Endothelial cell of umbilical vein (primary cell): ENCODE results near the gene NCF4. TPM values are rescaled to one million over a fixed set of nuclear protein-coding genes. Genes with fewer than 3 reads are reported as not detected.

Source experiments
- BruUV-seq: library from RNA; stranded (reverse); fragments of 400-500 nt; replicated peaks from 2 replicates; lab custom pipeline; 2021; lab: Mats Ljungman, UMichigan
- CTCF ChIA-PET: fragments of 300-600, 350-600 bp; sonication (Branson Sonifier 250); formaldehyde crosslinking; loops from one replicate; lab custom pipeline; 2021; ENCODE audit warnings: antibody characterized with exemption, inconsistent platforms; lab: Charles Lee
- POLR2A ChIA-PET: fragments of 300-600, 350-600 bp; sonication (Branson Sonifier 250); formaldehyde crosslinking; loops from one replicate; lab custom pipeline; 2021; ENCODE audit warnings: antibody characterized with exemption, inconsistent platforms; lab: Charles Lee
- DNase-seq: peaks from one replicate; pipeline ENCODE4 v3.0.0-alpha.2; 2011; ENCODE audit warnings: low read depth, low spot score
- FAIRE-seq: peaks from 2 replicates; lab custom pipeline; 2011; peaks lifted over from hg19 to GRCh38; lab: Jason Lieb, UNC
- H2AFZ ChIP-seq: 2 replicates; pipeline ENCODE4 v1.6.0; 2012; ENCODE audit warnings: low read depth, low read length, control low read depth, inconsistent platforms
- H3K27ac ChIP-seq: 2 replicates; pipeline ENCODE4 v1.5.1; 2011; ENCODE audit warnings: low read depth, mild to moderate bottlenecking, control low read depth, low read length, moderate library complexity; ENCODE audit not compliant: insufficient read depth
- H3K27me3 ChIP-seq, 2 experiments: 2 replicates each; pipeline versions ENCODE4 v1.6.0 to v1.6.1; 2011; ENCODE audit warnings: low read length in 2 of 2, mixed read lengths in 1 of 2; ENCODE audit not compliant: control insufficient read depth in 2 of 2, insufficient read depth in 2 of 2
- H3K36me3 ChIP-seq, 2 experiments: 2 replicates in 1 of 2; 3 replicates in 1 of 2; pipeline ENCODE4 v1.5.1; 2011; ENCODE audit warnings: low read length in 2 of 2, mild to moderate bottlenecking in 1 of 2, moderate library complexity in 1 of 2; ENCODE audit not compliant: control insufficient read depth in 2 of 2, insufficient read depth in 2 of 2; ENCODE audit errors: extremely low read depth in 1 of 2
- H3K4me1 ChIP-seq: 3 replicates; pipeline ENCODE4 v1.5.1; 2011; ENCODE audit warnings: mild to moderate bottlenecking, low read length; ENCODE audit not compliant: control insufficient read depth, insufficient read depth; ENCODE audit errors: extremely low read depth
- H3K4me2 ChIP-seq: 2 replicates; pipeline ENCODE4 v1.6.1; 2011; ENCODE audit warnings: low read length, control low read depth, mixed read lengths; ENCODE audit not compliant: insufficient read depth
- H3K4me3 ChIP-seq, 3 experiments: fragments of 200-600 bp in 1 of 3; sonication (generic), shearing (Covaris generic) in 1 of 3; replicated peaks in 1 of 3; 2 replicates each; pipeline ENCODE4 v1.5.1; 2011 to 2016; ENCODE audit warnings: control low read depth in 3 of 3, low read length in 3 of 3, mild to moderate bottlenecking in 2 of 3, inconsistent platforms in 1 of 3, low read depth in 1 of 3, moderate library complexity in 1 of 3; ENCODE audit not compliant: insufficient read depth in 1 of 3
- H3K79me2 ChIP-seq: 2 replicates; pipeline ENCODE4 v1.6.0; 2012; ENCODE audit warnings: low read length, inconsistent platforms; ENCODE audit not compliant: control insufficient read depth, insufficient read depth
- H3K9ac ChIP-seq: replicated peaks from 2 replicates; pipeline ENCODE3; 2011; ENCODE audit warnings: low read length, control low read depth; ENCODE audit not compliant: insufficient read depth; ENCODE audit errors: extremely low read depth
- H3K9me1 ChIP-seq: replicated peaks from 3 replicates; pipeline ENCODE4 v1.6.0; 2011; ENCODE audit warnings: mild to moderate bottlenecking, low read length; ENCODE audit not compliant: control insufficient read depth, insufficient read depth; ENCODE audit errors: extremely low read depth
- H3K9me3 ChIP-seq: replicated peaks from 2 replicates; pipeline ENCODE4 v1.5.1; 2012; ENCODE audit warnings: low read length, inconsistent platforms; ENCODE audit not compliant: control insufficient read depth, insufficient read depth
- H4K20me1 ChIP-seq: replicated peaks from 2 replicates; pipeline ENCODE3; 2011; ENCODE audit warnings: mild to moderate bottlenecking, low read length; ENCODE audit not compliant: control insufficient read depth, insufficient read depth; ENCODE audit errors: extremely low read depth
- EZH2 ChIP-seq: IDR thresholded peaks from 2 replicates; pipeline ENCODE4 v1.6.1; 2012; ENCODE audit warnings: borderline replicate concordance, low read depth, mild to moderate bottlenecking, moderate library complexity, low read length, inconsistent platforms; ENCODE audit not compliant: severe bottlenecking
- JUN ChIP-seq: IDR thresholded peaks from 2 replicates; pipeline ENCODE4 v1.6.1; 2011; ENCODE audit warnings: borderline replicate concordance, low read depth; ENCODE audit not compliant: insufficient read length, insufficient read depth
- MYC ChIP-seq: IDR thresholded peaks from one replicate; pipeline ENCODE4 v1.6.1; 2011; ENCODE audit warnings: mild to moderate bottlenecking, low read depth, low read length
- POLR2A ChIP-seq: IDR thresholded peaks from 2 replicates; pipeline ENCODE4 v1.6.1; 2012; ENCODE audit warnings: low read depth, mild to moderate bottlenecking, control low read depth, low read length
- POLR2AphosphoS5 ChIP-seq: IDR thresholded peaks from 2 replicates; pipeline ENCODE4 v1.6.1; 2012; ENCODE audit warnings: low read depth, mild to moderate bottlenecking, control low read depth, low read length, moderate library complexity; ENCODE audit not compliant: insufficient read depth
- dilution Hi-C: fragments of 300-500 bp; cut with MboI; formaldehyde crosslinking; loops from one replicate; pipeline ENCODE4 v1.15.0; 2019; ENCODE audit warnings: low sequenced_read_pairs; ENCODE audit not compliant: extremely low pct_ligation_motif_present
- intact Hi-C: fragments of 100-400 bp; cut with micrococcal nuclease; formaldehyde crosslinking; loops from one replicate; pipeline ENCODE4 v1.10.0; 2022
- polyA plus RNA-seq, 4 experiments: library from polyadenylated mRNA; depleted of rRNA in 3 of 4; stranded (reverse) in 3 of 4; unstranded in 1 of 4; fragments of >200 nt; gene quantifications; 2 replicates each; pipeline versions ENCODE4 v1.2.1 to v1.2.3, GENCODE V29; 2011 to 2012; ENCODE audit warnings: missing spikeins in 1 of 4
- total RNA-seq: library from RNA; stranded (reverse); gene quantifications from 2 replicates; pipeline ENCODE4 v1.2.3, GENCODE V29; 2021
- TF ChIP-seq, protein P1 (sequence below), 2 donors: IDR thresholded peaks; 1 replicate in 1 of 2; 2 replicates in 1 of 2; pipeline ENCODE4 v1.5.1; 2011; ENCODE audit warnings: low read length in 2 of 2, mild to moderate bottlenecking in 2 of 2, moderate library complexity in 2 of 2, control low read depth in 1 of 2, inconsistent platforms in 1 of 2, low read depth in 1 of 2; ENCODE audit not compliant: insufficient read depth in 1 of 2; ENCODE audit errors: extremely low read depth in 1 of 2

The NCF4 gene
- total and polyA plus RNA-seq, 2 donors (not counting 3 experiments of a cell fraction or from before 2014, with no cell fraction given), result 0.07 TPM; not detected in 1

DNA sequence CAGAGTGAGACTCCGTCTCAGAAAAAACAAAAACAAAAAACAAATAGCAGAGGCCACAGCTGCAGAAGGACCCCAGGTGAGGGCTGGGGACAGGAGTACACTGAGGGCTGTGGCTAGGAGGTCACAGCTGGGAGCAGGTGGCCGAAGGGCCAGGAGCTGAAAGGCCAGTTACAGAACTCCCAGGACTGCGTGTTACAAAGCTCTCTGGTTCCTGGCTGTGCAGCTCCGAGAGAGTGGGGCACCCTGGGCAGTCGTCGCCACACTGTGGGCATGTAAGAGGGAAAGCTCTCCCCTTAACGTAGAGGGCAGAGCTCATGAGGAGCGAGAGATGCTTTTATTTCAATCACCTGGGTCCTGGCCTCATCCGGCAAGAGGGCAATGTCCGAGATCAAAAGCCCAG, 10.1 kb upstream of the NCF4 start:
- Histone ChIP-seq H2AFZ (no peak overlapping the region), H3K36me3 (no peaks in the 10 kb centered on the region), H3K9me3 (no peaks in the 10 kb centered on the region), H3K4me3 (no peak overlapping the region), H4K20me1 (no peaks in the 10 kb centered on the region), H3K4me2 (no peak overlapping the region), H3K79me2 (no peaks in the 10 kb centered on the region), H3K27ac (no peak overlapping the region), H3K9ac (no peak overlapping the region), H3K9me1 (no peaks in the 10 kb centered on the region), H3K27me3 (peaks cover 2 to 4% of the 10 kb centered on the region in 2 experiments), H3K4me1 (peaks cover 7% of the 10 kb centered on the region)
- dilution Hi-C loops, result no loop called here
- FAIRE-seq, result no peak
- no peak for DNase-seq
- POLR2A ChIA-PET, result no interaction called here
- no TSS peak for BruUV-seq
- CTCF ChIA-PET, result interaction anchor here (1.1 kb wide), 1 partner anchor 304 kb away, joined by 3 read pairs; no protein-coding TSS in a partner anchor
- TF ChIP-seq MYC, result no peak
- no peak for TF ChIP-seq JUN
- TF ChIP-seq POLR2AphosphoS5, result no peak
- TF ChIP-seq, protein P1, sequence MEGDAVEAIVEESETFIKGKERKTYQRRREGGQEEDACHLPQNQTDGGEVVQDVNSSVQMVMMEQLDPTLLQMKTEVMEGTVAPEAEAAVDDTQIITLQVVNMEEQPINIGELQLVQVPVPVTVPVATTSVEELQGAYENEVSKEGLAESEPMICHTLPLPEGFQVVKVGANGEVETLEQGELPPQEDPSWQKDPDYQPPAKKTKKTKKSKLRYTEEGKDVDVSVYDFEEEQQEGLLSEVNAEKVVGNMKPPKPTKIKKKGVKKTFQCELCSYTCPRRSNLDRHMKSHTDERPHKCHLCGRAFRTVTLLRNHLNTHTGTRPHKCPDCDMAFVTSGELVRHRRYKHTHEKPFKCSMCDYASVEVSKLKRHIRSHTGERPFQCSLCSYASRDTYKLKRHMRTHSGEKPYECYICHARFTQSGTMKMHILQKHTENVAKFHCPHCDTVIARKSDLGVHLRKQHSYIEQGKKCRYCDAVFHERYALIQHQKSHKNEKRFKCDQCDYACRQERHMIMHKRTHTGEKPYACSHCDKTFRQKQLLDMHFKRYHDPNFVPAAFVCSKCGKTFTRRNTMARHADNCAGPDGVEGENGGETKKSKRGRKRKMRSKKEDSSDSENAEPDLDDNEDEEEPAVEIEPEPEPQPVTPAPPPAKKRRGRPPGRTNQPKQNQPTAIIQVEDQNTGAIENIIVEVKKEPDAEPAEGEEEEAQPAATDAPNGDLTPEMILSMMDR (IDR thresholded peaks at IDR 0.05; ENCODE audit: extremely low read depth in 1 of 2, insufficient read depth in 1 of 2, low read depth in 1 of 2, low read length in 2 of 2), result no peak
- TF ChIP-seq POLR2A, result no peak
- TF ChIP-seq EZH2, result no peak
- intact Hi-C loops, result no loop called here
